ENCODE measurements around the gene ENTPD1.
"Not testable (repeated sequence)": the region's sequence is repeated elsewhere in the genome, so short reads cannot be mapped to it uniquely, and the experiment has no call there.

- not testable (repeated sequence) for TF ChIP-seq CTCF, EZH2phosphoT487 (IDR thresholded peaks at IDR 0.05; ENCODE audit: low read length)
These were observed 52.8 kb downstream of the ENTPD1 start for GRCh38 chr10:95808705-95809308.

Data from MM.1S (cell line).